ENCODE results near the gene TNFSF4.

Gene TNFSF4

DNA sequence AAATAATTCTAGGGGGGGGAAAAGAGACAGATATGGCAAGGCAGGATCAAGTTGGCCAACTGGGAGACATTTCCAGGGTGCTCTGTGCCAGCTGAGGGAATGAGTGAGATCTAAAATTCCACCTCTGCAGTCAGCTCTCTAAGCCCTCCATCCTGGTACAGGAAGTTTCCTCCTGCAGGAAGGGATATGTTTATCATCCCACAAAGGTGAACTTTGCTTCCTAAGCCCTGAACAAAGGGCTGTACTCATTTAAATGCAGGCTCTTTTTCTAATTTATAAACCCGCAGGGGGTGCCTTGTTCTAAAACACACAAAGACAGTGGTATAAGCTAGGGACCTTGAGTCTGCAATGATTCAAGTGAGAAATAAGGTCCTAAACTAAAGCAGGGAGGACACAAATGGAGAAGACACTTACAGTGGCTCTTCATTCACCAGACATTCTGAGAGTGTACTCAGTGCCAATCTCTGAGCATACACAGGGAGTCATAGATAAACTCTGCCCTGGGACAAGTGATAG, 3.6 kb upstream of the TNFSF4 start:
- no peak for DNase-seq (ENCODE audit: low spot score)

DNA sequence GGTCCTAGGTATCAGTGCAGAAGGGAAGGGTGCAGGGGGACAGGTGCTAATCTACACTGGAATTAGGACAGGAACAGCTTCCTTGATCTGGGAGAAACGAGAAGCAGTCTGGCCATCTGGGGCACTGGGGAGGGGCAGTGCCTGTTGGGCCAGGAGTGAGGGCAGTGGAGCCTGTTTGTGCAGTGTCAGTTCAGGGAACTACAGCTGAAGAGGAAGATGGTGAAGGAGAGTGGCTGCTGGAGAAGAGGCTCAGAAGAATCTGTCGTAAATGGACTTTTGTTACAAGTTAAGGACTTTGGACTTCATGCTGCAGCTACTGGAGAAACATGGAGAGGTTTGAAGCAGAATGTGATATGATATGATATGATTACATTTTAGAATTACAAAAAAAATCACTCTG, 3.2 kb upstream of the TNFSF4 start:
- no peak for DNase-seq (ENCODE audit: low spot score)

DNA sequence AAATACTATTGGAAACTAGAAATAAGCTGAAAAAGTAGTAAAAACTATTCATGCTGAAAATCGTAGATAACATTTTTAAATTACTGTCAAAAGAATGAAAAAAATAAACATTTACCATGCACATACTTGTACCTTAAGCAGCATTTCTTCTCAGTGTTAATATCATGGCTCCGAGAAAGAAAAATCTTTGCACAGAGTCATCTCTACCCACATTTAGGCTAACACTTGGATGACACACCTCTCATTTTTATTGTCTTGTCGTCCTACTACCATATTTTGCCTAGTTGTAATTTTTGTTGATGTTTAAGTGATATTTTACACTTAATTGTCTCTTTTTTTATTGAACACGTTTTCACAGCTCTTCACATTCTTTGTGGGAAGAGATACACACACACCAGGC, 1.7 kb upstream of the TNFSF4 start:
- no peak for DNase-seq (ENCODE audit: low spot score)

DNA sequence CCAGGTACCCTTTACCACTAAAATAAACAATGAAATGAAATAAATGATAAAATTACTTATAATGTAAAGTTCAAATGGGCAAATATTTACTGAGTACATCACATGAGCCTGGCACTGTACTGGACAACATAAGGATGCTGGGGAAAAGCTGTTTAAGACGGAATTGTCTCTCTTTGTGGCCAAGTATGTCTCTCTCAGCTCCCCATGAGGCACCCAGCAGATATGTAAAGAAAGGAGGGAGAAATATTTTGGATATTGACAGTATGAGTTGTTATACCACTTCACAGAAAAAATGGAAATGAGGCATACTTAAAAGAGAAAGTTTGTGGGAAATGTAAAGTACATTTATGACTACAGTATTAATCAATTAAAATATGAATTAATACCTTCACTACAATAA, 1.0 kb upstream of the TNFSF4 start:
- no peak for DNase-seq (ENCODE audit: low spot score)

DNA sequence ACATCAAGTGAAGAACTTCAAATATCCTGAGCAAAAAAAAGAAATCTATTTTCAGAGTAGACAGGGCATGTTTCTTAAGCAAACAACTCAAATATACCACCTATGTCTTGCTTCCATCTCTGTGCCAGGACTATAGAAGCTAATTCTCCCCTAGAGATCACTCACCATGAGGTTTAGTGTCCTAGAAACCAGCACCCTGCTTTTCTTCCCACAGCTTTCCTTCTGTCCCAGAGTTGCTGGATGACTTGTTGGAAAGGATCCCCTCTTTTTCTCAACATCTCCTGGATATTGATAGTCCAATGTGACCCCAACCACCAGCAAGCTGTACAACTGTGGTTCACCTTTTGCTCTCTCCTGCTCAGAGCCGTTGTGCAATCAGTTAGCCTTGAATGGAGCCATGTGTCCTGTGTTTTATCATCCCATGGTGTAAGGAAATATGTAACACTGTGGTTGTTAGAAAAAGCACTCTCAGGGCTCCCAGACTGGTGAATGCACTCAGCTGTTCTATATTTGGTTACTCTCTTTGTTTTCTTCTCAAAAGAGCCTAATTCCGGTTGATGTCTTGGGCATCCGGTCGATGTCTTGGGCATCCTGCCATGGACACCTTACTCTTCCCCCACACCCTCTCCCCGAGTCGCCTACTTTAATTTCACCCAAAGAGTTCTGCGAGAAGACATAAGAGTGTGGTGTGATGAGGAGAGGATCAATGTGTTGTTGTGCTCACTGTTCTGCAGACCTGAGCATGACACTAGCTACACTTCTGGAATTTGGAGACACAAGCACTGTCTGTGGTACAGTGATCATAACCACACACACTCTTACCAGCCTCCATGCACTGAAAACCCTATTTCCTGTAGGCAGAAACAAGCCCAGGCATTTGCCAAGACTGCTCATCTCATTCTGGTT, 1.7 kb downstream of the TNFSF4 start:
- DNase-seq (ENCODE audit: low spot score), result peak; percentile 35

DNA sequence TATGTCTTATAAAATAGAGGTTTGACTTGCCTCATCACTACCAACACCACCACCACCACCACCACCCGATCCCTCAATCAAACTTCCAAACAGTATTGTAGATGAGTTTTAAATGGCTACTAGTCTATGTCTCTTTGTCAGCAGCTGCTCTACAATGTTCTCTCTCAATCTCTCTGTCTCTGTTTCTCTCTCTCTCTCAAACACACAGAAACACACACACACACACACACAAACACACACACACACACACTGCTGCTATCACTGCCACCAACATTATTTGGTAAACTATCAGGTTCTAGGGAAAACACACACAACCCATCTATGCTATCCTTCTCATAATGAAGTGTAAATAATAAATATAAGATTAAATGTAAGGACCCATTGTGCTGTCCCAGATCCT, 2.4 kb downstream of the TNFSF4 start:
- DNase-seq (ENCODE audit: low spot score), result no peak

DNA sequence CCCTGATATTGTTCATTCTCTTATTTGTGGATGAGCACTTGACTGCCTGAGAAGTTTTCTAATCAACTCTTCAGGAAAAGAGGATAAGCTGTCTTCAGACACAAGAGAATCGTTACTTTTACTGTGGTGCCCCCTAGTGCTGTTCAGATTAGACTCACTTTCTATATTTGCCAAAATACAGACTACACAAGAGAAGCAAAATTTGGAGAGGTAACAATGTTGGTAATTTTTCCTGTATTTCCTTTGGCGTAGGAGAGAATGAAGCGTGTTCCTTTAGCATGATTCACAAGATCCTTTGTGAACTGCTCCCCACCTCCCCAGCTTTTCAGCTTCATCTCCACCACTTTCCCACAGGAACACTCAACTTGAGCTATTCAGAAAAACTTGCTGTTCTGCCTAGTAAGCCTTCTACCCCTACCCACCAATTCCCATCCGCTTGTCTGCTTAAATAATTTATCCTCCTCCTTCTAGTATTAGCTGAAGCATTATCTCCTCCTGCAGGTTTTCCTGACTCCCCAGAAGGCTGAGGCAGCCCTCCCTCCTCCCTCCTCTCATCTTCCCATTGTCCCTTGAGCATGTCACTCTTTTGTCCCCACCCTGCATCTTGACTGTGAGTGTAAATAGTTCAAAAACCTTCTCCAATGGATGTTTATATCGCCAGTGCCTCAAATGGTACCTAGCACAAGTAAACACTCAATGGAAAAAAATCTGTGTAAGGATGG, 4.5 kb downstream of the TNFSF4 start:
- DNase-seq (ENCODE audit: low spot score), result peak; percentile 69

DNA sequence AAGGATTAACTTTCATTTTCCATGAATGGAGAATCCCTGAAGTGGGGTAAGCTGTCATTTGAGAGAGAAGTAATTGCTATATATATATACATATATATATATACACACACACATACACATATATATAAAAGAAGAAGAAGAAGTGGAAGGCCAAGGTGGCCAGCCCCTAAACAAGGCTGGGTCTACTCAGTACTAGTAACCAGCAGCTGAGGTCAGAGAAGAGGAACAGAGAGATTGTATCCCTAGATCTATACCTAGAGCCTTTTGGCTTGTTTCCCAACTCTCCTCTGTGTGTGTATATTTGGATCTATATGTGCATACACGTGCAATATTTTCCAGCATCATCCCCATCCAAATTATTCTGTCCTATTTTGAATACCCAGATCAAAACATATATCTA, 5.2 kb downstream of the TNFSF4 start:
- DNase-seq (ENCODE audit: low spot score), result no peak

DNA sequence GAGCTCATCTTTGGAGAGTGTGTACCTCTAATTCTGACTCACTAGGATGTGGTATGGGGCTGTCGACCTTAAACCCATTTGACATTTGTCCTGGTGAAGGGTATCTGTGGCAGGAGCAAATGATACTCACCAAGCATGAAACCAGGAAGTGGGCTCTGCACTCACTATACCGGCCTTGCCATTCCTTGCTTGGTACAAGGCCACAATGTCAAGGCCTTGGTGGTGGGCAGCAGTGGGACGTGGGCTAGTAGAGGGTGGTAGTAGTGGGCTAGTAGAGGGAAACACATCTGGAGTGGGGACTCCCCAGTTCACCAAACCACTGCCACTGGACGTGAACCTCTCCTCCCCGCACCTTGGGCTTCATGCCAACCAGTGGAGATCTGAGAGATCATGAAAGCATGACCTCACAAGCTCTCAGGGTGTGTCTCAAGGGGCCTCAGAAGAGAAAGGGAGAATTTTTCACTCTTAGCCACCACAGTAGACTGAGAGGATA, 11.5 kb downstream of the TNFSF4 start:
- no peak for DNase-seq (ENCODE audit: low spot score)

DNA sequence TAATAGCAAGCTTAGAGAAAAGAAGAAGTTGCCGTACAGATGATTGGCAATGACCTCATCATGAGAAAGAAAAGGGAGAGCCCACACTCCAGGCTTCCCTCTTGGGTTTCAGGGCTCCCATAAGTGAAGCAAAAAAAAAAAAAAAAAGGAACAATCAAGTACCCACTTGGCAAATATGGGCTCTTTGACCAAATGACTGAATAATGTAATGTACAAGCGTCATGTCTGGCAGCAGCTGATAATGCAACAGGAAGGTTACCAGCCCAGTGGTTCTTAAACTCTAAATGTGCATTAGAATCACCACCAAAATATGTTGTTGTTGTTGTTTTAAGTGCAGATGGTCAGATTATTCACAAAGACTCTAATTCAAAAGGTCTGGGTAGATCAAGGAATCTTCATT, 13.5 kb downstream of the TNFSF4 start:
- peak; percentile 67 for DNase-seq (ENCODE audit: low spot score)

DNA sequence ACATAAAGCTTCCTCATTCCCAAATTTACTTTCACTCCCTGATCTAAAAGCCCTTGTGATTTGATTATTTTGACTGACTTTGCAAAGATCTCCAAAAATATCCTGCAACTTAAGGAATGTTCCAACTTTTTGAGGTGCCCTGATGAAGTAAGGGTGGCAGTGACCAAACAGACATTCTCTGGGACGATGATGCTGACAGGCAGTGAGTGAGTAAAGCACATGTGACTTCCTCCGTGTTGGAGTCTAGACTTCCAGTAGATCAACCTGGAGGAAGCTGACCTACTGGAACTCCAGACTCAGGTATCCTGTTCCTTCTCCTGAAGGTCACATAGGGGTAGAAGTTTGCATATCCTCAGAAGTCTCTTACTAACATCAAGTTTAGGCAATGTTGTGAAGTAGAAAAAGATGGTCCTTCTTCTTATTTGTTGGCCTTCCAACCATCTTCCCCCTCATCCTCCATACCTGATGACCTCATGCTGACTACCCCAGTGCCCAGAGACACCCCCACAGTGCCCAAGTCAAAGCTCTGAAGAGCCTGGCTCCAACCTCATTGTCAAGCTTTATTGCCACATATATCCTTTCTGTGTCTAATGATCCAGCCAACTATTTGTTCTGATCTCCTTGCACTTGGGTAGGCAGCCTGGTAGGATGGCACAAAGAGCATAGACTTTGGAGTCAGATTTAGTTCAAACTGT, 16.0 kb downstream of the TNFSF4 start:
- no peak for DNase-seq (ENCODE audit: low spot score)

DNA sequence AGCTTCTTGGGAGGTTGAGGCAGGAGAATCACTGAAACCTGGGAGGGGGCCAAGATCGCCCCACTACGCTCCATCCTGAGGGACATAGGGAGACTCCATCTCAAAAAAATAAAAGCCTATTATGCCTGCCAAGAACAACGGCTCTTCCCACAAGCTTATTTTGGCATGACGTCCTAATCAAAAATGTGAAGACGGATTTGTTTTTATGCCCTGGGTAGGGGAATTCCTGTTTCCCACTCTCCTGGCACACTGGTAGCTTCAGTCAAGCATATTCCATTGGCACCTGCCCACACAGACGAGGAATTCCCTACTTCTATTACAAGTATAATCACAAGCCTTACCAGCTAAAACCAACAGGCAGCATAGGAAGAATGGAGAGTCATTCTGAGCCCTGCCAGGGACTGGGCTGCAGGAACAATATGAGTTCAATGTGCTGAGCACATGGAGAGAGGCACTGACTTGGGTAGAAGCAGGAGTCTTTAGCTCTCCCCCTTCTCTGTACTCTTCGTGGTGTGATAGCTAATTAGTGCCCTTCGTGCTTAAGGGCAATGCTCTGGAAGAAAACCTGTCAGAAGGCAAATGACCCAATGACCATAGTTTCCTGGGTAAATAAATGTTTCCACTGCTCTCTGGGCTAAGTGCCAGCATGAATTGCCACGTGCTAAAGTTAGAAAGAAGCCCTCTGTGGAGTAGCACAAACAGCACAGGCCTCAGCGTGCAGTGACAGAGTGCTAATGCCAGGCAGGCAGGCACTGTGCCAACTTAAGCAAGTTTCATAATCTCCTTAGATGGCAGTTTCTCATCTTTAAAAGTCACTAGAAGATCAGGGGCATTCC, 16.8 kb downstream of the TNFSF4 start:
- DNase-seq (ENCODE audit: low spot score), result peak; percentile 56

DNA sequence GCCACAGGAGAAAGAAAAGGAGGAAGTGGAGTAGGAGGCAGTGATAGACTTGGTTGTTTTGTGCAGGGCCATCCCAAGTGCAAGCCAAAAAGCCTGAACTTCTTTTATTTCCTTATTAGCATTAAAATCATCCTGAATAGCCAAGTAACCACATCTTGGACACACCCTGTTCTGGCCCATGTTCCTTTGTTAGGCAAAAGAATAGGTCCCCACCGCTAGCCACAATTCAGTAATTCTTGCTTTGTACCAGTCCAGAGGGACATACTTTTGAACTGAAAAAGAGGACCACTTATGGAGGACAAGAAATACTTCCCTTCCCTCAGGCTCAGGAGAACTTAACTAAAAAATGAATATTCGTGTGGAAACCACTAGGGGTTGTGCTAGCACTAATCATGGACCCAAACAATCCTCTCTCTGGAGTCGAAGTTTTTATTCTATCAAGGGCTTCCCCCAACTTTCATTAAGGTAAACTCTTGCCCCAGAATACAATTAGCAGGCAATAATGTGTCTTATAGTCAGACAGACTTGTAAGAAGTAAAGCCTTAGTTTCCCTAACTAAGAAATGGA, 19.4 kb downstream of the TNFSF4 start:
- DNase-seq (ENCODE audit: low spot score), result no peak

DNA sequence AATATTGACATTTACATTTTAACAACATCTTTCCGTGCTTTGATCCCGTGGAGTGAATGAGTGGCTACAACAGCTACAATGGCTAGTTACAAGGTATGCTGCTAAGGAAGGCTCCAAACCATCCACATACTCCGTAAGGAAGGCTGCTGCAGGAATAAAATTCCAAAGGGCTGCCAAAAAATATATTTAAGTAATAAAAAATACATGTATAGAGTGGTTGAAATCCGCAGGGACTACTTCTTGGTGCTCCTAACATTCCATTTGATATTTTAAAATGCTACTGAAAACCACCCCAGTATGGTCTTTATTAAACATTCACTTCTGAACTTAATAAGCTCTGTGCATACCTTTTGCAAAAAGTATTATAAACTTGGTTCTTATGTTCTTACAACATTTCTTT, 25.3 kb downstream of the TNFSF4 start:
- no peak for DNase-seq (ENCODE audit: low spot score)

DNA sequence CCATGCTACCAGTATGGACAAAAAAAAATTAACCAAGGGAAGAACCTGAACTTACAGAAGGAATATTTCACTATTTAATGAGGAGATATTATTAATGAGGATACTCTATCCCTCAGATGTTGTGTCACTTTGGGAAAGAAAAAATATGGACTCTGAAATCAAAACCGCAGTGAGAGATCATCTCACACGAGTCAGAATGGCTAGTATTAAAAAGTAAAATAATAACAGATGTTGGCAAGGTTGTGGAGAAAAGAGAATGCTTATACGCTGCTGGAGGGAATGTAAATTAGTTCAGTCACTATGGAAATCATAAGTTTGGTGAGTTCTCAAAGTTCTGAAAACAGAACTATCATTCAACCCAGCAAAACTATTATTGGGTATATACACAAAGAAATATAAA, 30.9 kb downstream of the TNFSF4 start:
- no peak for DNase-seq (ENCODE audit: low spot score)

DNA sequence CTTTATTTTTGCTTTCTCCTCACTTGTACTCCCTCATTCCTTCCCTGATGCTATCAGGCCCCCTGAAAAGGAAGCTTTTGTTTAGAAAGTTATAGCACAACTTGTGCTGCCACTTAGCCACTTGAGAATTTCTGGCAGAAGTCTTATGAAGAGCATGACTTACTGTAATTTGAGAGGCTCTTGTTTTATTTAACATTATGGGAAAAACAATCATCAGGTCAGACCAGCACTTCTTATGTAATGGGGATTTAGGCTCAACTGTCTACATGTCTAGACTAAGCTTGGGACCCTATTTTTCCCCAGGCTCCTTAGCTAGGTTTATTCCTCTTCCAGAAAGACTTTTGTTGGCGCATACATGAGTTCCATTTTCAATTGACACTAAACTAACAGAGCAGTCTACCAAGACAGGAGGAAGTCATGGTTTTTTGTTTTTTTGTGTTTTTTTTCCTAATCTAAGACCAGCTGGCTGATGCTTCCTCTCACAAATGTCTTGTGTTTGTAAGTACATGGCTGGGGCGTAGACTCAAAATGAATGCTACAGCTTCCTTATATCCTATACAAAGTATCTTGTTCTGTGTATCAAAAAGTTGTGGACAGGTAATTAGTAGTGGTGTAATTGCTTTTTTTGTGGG, 31.5 kb downstream of the TNFSF4 start:
- no peak for DNase-seq (ENCODE audit: low spot score)

DNA sequence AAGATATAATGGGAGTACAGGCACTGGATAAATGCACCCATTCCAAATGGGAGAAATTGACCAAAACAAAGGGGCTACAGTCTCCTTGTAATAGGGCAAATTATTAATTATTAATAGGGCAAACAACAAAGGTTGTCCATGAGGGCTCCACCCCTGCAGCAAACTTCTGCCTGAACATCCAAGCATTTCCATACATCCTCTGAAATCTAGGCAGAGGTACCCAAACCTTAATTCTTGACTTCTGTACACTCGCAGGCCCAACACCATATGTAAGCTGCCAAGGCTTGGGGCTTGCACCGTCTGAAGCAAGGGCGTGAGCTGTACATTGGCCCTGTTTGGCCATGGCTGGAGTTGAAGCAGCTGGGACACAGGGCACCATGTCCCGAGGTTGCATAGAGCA, 33.7 kb downstream of the TNFSF4 start:
- DNase-seq (ENCODE audit: low spot score), result no peak

DNA sequence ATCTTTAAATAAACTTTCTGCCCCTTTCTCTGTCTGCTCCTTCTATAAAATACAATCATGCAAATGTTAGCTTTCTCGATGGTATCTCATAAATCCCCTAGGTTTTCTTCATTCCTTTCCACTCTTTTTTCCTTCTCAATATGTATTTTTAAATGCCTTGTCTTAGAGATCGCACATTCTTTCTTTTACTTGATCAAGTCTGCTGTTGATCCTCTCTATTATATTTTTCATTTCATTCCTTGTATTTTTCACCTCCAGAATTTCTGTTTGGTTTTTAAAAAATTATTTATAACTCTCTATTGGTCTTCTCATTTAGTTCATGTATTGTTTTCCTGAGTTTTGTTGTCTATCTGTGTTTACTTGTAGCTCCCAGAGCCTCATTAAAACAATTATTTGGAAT, 36.0 kb downstream of the TNFSF4 start:
- DNase-seq (ENCODE audit: low spot score), result no peak

DNA sequence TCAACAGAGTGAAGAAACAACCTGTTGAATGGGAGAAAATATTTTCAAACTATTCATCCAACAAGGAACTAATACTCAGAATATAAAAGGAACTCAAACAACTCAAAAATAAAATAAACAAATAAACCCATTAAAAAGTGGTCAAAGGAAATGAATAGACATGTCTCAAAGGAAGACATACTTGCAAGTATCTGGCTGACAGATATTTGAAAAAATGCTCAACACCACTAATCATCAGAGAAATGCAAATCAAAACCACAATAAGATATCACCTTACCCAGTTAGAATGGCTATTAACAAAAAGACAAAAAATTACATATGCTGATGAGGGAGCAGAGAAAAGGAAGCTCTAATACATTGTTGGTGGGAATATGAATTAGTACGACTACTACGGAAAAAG, 38.2 kb downstream of the TNFSF4 start:
- no peak for DNase-seq (ENCODE audit: low spot score)

DNA sequence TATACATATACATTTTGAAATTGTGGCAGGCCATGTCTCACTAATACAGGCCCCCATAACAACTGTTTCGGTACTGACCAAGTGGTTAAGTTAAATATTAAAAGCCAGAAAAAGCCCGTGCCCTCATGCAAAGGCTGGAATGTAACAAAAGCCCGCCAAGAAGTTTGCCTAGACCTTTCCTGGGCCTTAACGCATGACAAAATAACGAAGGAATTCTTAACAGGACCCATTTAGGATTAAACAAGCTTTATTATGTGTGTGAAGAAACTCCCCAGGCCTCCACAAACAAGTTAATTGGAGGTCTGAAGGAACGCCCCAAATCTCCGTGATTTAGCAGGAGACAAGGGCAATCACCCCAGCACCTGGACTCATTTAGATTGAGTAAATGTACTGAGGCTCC, 42.4 kb downstream of the TNFSF4 start:
- no peak for DNase-seq (ENCODE audit: low spot score)

DNA sequence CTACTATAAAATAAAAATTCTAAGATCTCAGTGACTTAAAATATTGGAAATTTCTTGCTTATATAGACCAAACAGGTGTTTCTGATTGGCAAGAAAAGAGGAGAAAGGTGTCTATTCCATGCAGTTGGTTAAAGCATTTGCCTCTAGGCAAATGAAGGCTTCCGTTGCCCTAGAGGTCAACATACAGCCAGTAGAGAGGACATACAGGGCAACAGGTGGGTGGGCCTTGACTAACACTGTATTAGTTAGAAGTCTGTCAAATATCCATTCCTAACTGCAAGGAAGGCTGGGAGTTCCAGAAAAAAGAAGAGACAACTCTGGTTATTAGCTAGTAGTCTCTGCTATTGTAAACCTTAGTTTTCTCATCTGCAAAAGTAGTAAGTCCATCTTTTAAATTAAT, 43.0 kb downstream of the TNFSF4 start:
- no peak for DNase-seq (ENCODE audit: low spot score)
